WERI-Rb-1 (cell line): Measurements from ENCODE around the gene POU3F3.

ENCODE experiments used
- DNase-seq: peaks from one replicate; pipeline ENCODE4 v3.0.0-alpha.2; 2020
- H3K27ac ChIP-seq: fragments of 250-450 bp; sonication (Bioruptor Pico); 2 replicates; pipeline ENCODE4 v1.5.1; 2020; ENCODE audit warnings: mild to moderate bottlenecking, moderate library complexity
- H3K27me3 ChIP-seq: fragments of 250-450 bp; sonication (Bioruptor Pico); 2 replicates; pipeline ENCODE4 v1.5.1; 2021; ENCODE audit warnings: mild to moderate bottlenecking, low read depth, moderate library complexity; ENCODE audit not compliant: insufficient read depth, severe bottlenecking
- H3K36me3 ChIP-seq: fragments of 250-450 bp; sonication (Bioruptor Pico); 2 replicates; pipeline ENCODE4 v1.5.1; 2020; ENCODE audit warnings: mild to moderate bottlenecking, moderate library complexity
- H3K4me3 ChIP-seq: 2 replicates; pipeline ENCODE4 v1.5.1; 2011; ENCODE audit warnings: low read depth, mild to moderate bottlenecking, control low read depth, low read length
- H3K9me3 ChIP-seq: fragments of 250-450 bp; sonication (Bioruptor Pico); 2 replicates; pipeline ENCODE4 v1.5.1; 2021; ENCODE audit warnings: mild to moderate bottlenecking, moderate library complexity; ENCODE audit not compliant: severe bottlenecking
- CTCF ChIP-seq: IDR thresholded peaks from 2 replicates; pipeline ENCODE4 v1.5.1; 2011; ENCODE audit warnings: low read depth, mild to moderate bottlenecking, control low read depth, inconsistent platforms, low read length

POU3F3 gene

GRCh38 chr2:104820126-104820525, 33.8 kb upstream of the POU3F3 start:
- DNase-seq = no peak
- no peak for TF ChIP-seq CTCF
- Histone ChIP-seq H3K9me3 (no peaks in the 10 kb centered on the region), H3K4me3 (no peak overlapping the region), H3K36me3 (no peaks in the 10 kb centered on the region), H3K27ac (no peak overlapping the region), H3K27me3 (peaks cover 59% of the 10 kb centered on the region)

GRCh38 chr2:104825124-104825865, 28.6 kb upstream of the POU3F3 start:
- no peak overlapping the region for H3K27ac ChIP-seq
- no peak overlapping the region for H3K4me3 ChIP-seq
- no peak for TF ChIP-seq CTCF
- H3K27me3 ChIP-seq = peaks cover 44% of the 10 kb centered on the region
- no peak for DNase-seq
- H3K36me3 ChIP-seq = no peaks in the 10 kb centered on the region
- no peaks in the 10 kb centered on the region for H3K9me3 ChIP-seq

GRCh38 chr2:104826016-104826415, 27.9 kb upstream of the POU3F3 start:
- Histone ChIP-seq H3K27me3 (peaks cover 45% of the 10 kb centered on the region), H3K4me3 (no peak overlapping the region), H3K36me3 (no peaks in the 10 kb centered on the region), H3K27ac (no peak overlapping the region), H3K9me3 (no peaks in the 10 kb centered on the region)
- TF ChIP-seq CTCF = no peak
- no peak for DNase-seq

GRCh38 chr2:104831742-104832141, 22.2 kb upstream of the POU3F3 start:
- Histone ChIP-seq H3K36me3 (no peaks in the 10 kb centered on the region), H3K9me3 (no peaks in the 10 kb centered on the region), H3K27ac (no peak overlapping the region), H3K27me3 (peaks cover 70% of the 10 kb centered on the region), H3K4me3 (no peak overlapping the region)
- TF ChIP-seq CTCF = no peak
- DNase-seq = no peak

- H3K4me3 ChIP-seq = no peak overlapping the region
- TF ChIP-seq CTCF = no peak
- peaks cover 75% of the 10 kb centered on the region for H3K27me3 ChIP-seq
- no peaks in the 10 kb centered on the region for H3K9me3 ChIP-seq
- DNase-seq = no peak
- H3K36me3 ChIP-seq = no peaks in the 10 kb centered on the region
- H3K27ac ChIP-seq = no peak overlapping the region
Measured at GRCh38 chr2:104834431-104835153, 19.3 kb upstream of the POU3F3 start.
